ENCODE results near the gene IDH2. TPM values are rescaled to one million over a fixed set of nuclear protein-coding genes. Genes with fewer than 3 reads are reported as not detected.

Gene IDH2
- total RNA-seq, 1 donor from 2014 or later: 93.1 TPM

DNA sequence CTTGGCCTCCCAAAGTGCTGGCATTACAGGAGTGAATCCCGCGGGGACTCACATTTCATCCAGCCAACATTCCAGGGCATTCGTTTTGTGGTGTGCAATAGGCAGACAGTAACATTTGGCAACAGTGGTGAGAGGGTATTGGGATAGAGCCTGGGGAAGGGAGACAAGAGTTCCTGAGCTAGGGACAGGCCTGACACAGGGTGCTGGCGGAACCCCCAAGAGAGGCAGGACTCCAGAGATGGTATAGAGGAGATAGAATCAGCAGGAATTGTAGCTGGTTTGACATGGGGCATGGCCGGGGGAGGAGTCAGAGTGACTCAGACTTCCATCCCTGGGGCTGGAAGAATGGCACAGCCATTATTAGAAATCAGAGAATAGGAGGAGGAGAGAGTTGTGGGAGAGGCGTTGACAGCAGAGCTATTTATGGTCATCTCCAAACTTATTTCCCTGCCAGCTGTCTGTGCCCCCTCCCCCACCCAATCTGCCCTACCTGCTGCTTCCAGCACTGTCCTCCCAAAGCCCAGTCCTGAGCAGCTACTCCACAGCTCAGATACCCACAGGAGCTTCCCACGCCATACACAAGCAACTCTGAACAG is 4.4 kb upstream of the IDH2 start:
- Mint-ChIP-seq H3K4me1 (peaks cover 18% of the 10 kb centered on the region), H3K27me3 (ENCODE audit: insufficient read depth, low read depth) (peaks cover 25% of the 10 kb centered on the region), H3K9me3 (no peaks in the 10 kb centered on the region), H3K27ac (peak overlapping the region; percentile 70), H3K4me3 (peak overlapping the region; percentile 42), H3K36me3 (no peaks in the 10 kb centered on the region)
- Histone ChIP-seq H3K36me3 (no peaks in the 10 kb centered on the region), H3K9me3 (ENCODE audit: low read depth) (no peaks in the 10 kb centered on the region), H3K4me2 (peak overlapping the region; percentile 34), H3K79me2 (ENCODE audit: low read depth) (no peaks in the 10 kb centered on the region), H2AFZ (replicated peaks) (peak overlapping the region; percentile 27), H3K9ac (no peak overlapping the region), H3F3A (ENCODE audit: low read depth) (peaks cover 10% of the 10 kb centered on the region), H3K27me3 (peaks cover 21% of the 10 kb centered on the region), H3K27ac (no peak overlapping the region), H3K4me1 (peaks cover 8% of the 10 kb centered on the region), H4K20me1 (ENCODE audit: low read depth) (no peaks in the 10 kb centered on the region), H3K4me3 (no peak overlapping the region)
- TF ChIP-seq EZH2 (IDR thresholded peaks at IDR 0.05) (no peak), EZH2phosphoT487 (IDR thresholded peaks at IDR 0.05) (no peak)
- TF ChIP-seq, protein P1, sequence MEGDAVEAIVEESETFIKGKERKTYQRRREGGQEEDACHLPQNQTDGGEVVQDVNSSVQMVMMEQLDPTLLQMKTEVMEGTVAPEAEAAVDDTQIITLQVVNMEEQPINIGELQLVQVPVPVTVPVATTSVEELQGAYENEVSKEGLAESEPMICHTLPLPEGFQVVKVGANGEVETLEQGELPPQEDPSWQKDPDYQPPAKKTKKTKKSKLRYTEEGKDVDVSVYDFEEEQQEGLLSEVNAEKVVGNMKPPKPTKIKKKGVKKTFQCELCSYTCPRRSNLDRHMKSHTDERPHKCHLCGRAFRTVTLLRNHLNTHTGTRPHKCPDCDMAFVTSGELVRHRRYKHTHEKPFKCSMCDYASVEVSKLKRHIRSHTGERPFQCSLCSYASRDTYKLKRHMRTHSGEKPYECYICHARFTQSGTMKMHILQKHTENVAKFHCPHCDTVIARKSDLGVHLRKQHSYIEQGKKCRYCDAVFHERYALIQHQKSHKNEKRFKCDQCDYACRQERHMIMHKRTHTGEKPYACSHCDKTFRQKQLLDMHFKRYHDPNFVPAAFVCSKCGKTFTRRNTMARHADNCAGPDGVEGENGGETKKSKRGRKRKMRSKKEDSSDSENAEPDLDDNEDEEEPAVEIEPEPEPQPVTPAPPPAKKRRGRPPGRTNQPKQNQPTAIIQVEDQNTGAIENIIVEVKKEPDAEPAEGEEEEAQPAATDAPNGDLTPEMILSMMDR (IDR thresholded peaks at IDR 0.05): no peak
- no peak for DNase-seq (ENCODE audit: low spot score)

DNA sequence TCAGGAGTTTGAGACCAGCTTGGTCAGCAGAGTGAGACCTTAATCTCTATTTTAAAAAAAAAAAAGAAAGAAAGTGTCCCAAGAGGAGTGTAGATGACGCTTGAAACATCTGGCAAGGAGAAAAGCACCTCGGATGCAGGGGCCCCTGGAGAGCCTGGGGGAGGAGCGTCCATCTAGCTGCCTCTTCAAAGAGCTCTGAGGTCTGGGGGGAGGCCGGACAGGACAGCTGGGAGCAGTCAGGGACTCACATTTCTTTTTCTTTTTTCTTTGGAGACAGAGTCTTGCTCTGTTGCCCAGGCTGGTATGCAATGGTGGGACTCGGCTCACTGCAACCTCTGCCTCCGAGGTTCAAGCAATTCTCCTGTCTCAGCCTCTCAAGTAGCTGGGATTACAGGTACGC is 3.3 kb upstream of the IDH2 start:
- no peak overlapping the region for H3K27ac ChIP-seq
- TF ChIP-seq, protein P1 (IDR thresholded peaks at IDR 0.05): no peak
- TF ChIP-seq EZH2 (IDR thresholded peaks at IDR 0.05) (no peak), EZH2phosphoT487 (IDR thresholded peaks at IDR 0.05) (no peak)
- peaks cover 21% of the 10 kb centered on the region for H3K27me3 ChIP-seq
- no peaks in the 10 kb centered on the region for H3K36me3 ChIP-seq
- no peaks in the 10 kb centered on the region for H3K9me3 ChIP-seq (ENCODE audit: low read depth)
- Mint-ChIP-seq H3K27ac (no peak overlapping the region), H3K9me3 (no peaks in the 10 kb centered on the region), H3K4me1 (peaks cover 28% of the 10 kb centered on the region), H3K4me3 (no peak overlapping the region), H3K27me3 (ENCODE audit: insufficient read depth, low read depth) (peaks cover 28% of the 10 kb centered on the region), H3K36me3 (no peaks in the 10 kb centered on the region)
- peaks cover 6% of the 10 kb centered on the region for H4K20me1 ChIP-seq (ENCODE audit: low read depth)
- no peak overlapping the region for H3K9ac ChIP-seq
- no peak overlapping the region for H3K4me2 ChIP-seq
- no peak overlapping the region for H3K4me3 ChIP-seq
- no peak overlapping the region for H2AFZ ChIP-seq (replicated peaks)
- DNase-seq (ENCODE audit: low spot score): no peak
- peaks cover 14% of the 10 kb centered on the region for H3K4me1 ChIP-seq
- H3F3A ChIP-seq (ENCODE audit: low read depth): peaks cover 10% of the 10 kb centered on the region
- peaks cover 10% of the 10 kb centered on the region for H3K79me2 ChIP-seq (ENCODE audit: low read depth)

DNA sequence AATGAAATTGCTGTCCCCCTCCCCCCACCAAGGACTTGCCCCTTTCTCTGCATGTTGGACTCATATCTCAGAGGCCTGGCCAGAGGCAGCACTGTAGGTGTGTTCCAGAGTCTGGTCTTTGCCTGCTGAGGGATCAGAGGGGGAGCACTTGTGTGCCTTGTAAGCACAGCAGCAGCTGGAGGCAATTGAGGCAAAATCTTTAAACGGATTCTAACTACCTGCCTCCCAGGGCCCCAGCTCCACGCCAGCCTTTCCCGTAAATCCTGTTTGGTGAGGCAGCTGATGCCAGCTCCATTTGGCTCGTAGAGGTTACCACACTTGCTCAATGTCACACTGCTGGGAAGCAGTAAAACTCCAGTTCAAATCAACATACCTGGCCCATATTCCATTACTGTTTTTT is 2.3 kb upstream of the IDH2 start:
- H3K4me1 Mint-ChIP-seq: peaks cover 38% of the 10 kb centered on the region
- no peak overlapping the region for H3K4me3 Mint-ChIP-seq
- no peak overlapping the region for H3K27ac ChIP-seq
- H3K79me2 ChIP-seq (ENCODE audit: low read depth): peaks cover 20% of the 10 kb centered on the region
- peaks cover 10% of the 10 kb centered on the region for H3F3A ChIP-seq (ENCODE audit: low read depth)
- no peak overlapping the region for H3K4me2 ChIP-seq
- no peak overlapping the region for H3K9ac ChIP-seq
- H3K9me3 ChIP-seq (ENCODE audit: low read depth): no peaks in the 10 kb centered on the region
- H3K4me1 ChIP-seq: peaks cover 19% of the 10 kb centered on the region
- H3K27me3 ChIP-seq: peaks cover 21% of the 10 kb centered on the region
- H4K20me1 ChIP-seq (ENCODE audit: low read depth): peaks cover 16% of the 10 kb centered on the region
- peaks cover 28% of the 10 kb centered on the region for H3K27me3 Mint-ChIP-seq (ENCODE audit: insufficient read depth, low read depth)
- H3K9me3 Mint-ChIP-seq: no peaks in the 10 kb centered on the region
- no peaks in the 10 kb centered on the region for H3K36me3 ChIP-seq
- no peak overlapping the region for H2AFZ ChIP-seq (replicated peaks)
- H3K27ac Mint-ChIP-seq: no peak overlapping the region
- H3K4me3 ChIP-seq: no peak overlapping the region
- no peak for DNase-seq (ENCODE audit: low spot score)
- TF ChIP-seq, protein P1 (IDR thresholded peaks at IDR 0.05): no peak
- no peak for TF ChIP-seq EZH2 (IDR thresholded peaks at IDR 0.05)
- TF ChIP-seq EZH2phosphoT487 (IDR thresholded peaks at IDR 0.05): no peak
- H3K36me3 Mint-ChIP-seq: no peaks in the 10 kb centered on the region

Data from neural progenitor cell (in vitro differentiated cells).